Fibroblast of the aortic adventitia (primary cell): ENCODE data around the gene SFXN2. TPM values are rescaled to one million over a fixed set of nuclear protein-coding genes. Genes with fewer than 3 reads are reported as not detected.
"Not testable (repeated sequence)": the region's sequence is repeated elsewhere in the genome, so short reads cannot be mapped to it uniquely, and the experiment has no call there.

Experiments
- DNase-seq: peaks from one replicate; pipeline ENCODE4 v3.0.0-alpha.2; 2010; ENCODE audit warnings: low read depth
- H3K4me3 ChIP-seq: 2 replicates; pipeline ENCODE4 v1.5.1; 2011; ENCODE audit warnings: low read depth, mild to moderate bottlenecking, control low read depth, low read length, moderate library complexity
- total RNA-seq: library from RNA; depleted of rRNA; stranded (reverse); fragments of >200 nt; gene quantifications from 2 replicates; pipeline ENCODE4 v1.2.3, GENCODE V29; 2012; ENCODE audit warnings: low replicate concordance
- TF ChIP-seq, protein P1 (sequence below): IDR thresholded peaks from 2 replicates; pipeline ENCODE4 v1.5.1; 2011; ENCODE audit warnings: mild to moderate bottlenecking, low read length, control low read depth, inconsistent platforms; ENCODE audit not compliant: insufficient read depth

SFXN2 gene
- total RNA-seq, 1 donor: 3.8 TPM

GRCh38 chr10:102682416-102682815 is 32.0 kb upstream of the SFXN2 start:
- TF ChIP-seq, protein P1, sequence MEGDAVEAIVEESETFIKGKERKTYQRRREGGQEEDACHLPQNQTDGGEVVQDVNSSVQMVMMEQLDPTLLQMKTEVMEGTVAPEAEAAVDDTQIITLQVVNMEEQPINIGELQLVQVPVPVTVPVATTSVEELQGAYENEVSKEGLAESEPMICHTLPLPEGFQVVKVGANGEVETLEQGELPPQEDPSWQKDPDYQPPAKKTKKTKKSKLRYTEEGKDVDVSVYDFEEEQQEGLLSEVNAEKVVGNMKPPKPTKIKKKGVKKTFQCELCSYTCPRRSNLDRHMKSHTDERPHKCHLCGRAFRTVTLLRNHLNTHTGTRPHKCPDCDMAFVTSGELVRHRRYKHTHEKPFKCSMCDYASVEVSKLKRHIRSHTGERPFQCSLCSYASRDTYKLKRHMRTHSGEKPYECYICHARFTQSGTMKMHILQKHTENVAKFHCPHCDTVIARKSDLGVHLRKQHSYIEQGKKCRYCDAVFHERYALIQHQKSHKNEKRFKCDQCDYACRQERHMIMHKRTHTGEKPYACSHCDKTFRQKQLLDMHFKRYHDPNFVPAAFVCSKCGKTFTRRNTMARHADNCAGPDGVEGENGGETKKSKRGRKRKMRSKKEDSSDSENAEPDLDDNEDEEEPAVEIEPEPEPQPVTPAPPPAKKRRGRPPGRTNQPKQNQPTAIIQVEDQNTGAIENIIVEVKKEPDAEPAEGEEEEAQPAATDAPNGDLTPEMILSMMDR: no peak
- H3K4me3 ChIP-seq: no peak overlapping the region
- no peak for DNase-seq

GRCh38 chr10:102682981-102683380 is 31.5 kb upstream of the SFXN2 start:
- DNase-seq: no peak
- no peak overlapping the region for H3K4me3 ChIP-seq
- TF ChIP-seq, protein P1: no peak

DNA sequence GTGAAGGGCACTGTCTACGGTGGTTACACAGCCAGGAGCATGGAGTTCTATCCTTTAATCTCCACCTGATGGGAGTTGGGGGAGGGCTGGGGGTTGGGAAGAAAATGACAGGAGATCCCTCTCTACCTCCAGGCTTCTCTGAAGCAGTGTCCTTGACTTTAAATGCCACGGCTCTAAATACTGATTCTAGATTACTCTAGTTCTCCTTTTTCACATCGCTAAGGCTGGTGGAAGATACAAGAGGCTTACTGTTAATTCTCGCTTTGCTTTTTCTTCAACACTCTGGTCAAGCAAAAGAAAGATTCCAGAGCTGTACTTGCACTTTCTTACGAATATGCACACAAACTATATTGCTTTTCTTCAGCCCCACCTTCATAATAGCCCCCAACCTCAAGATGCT is 30.7 kb upstream of the SFXN2 start:
- no peak overlapping the region for H3K4me3 ChIP-seq
- TF ChIP-seq, protein P1: no peak
- no peak for DNase-seq

DNA sequence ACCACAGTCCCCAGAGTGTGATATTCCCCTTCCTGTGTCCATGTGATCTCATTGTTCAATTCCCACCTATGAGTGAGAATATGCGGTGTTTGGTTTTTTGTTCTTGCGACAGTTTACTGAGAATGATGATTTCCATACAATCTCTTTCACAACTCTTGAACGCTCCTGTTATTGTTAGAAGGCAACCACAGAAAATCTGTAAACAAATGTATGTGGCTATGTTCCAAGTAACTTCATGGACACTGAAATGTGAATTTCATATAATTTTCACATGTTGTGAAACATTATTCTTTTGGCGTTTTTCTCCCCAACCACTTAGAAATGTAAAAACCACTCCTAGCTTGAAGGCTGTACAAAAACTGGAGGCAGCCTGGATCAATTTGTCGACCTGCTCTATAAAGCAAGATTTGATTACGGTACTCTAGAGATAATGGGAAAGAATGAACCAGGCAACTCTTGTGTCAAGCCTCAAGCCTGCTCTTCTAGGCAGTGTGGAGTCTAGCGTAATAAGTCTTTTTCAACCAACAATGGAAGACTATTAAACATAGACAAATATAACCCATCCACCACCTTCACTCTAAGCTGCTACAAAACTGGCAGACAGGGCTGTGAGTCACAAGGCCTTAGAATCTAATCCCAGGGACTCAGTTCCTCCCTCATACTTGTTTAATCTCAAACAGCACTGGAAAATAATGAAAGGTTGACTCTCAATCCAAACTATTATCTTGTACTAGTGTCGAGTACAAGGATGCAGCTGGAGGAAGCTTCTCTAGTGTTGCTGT is 23.0 kb upstream of the SFXN2 start:
- TF ChIP-seq, protein P1: no peak
- no peak overlapping the region for H3K4me3 ChIP-seq
- peak; percentile 41 for DNase-seq

GRCh38 chr10:102695401-102695800 is 19.0 kb upstream of the SFXN2 start:
- H3K4me3 ChIP-seq, DNase-seq: not testable (repeated sequence)

DNA sequence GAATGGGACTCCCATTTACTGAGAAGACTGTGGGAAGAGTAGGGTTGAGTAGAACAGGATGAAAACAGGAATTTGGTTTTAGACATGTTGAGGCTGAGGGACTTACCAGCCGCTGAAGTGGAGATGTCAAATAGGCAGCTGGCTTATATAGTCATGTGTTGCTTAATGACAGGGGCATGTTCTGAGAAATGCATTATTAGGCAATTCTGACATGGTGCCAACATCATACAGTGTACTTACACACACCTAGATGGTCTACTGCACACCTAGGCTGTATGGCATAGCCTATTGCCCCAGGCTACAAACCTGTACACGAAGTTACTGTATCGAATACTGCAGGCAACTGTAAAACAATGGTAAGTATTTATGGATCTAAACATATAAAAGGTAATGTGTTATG is 17.7 kb upstream of the SFXN2 start:
- no peak for DNase-seq
- no peak overlapping the region for H3K4me3 ChIP-seq
- TF ChIP-seq, protein P1: no peak

DNA sequence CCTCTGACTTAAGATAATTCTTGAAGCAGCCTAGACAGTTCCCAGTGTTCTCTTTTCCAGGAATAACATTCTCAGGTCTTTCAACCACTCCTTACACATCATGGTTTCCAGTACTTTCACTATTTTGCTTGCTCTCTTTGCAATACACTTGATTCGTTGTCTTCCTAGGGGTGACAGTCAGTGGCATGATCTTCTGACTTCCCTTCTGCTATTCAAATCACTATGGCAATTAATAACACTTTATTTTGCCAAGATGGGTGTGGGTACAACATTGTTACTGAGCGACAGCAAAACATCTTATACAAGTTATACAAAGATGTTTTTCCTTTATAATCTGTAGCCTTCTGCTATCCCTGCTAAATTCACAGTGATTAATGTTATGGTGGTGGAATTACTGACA is 15.5 kb upstream of the SFXN2 start:
- DNase-seq: no peak
- no peak overlapping the region for H3K4me3 ChIP-seq
- TF ChIP-seq, protein P1: no peak
